Glomerular visceral epithelial cell (primary cell): ENCODE results near the gene SUFU.
A peak's percentile ranks its signal among the peaks of the same experiment; 100 is the strongest.

Experiments used
- DNase-seq: peaks from one replicate; pipeline ENCODE4 v3.0.0-alpha.2; 2016; ENCODE audit errors: extremely low spot score

Gene SUFU

GRCh38 chr10:102552533-102552932 is 48.8 kb downstream of the SUFU start:
- no peak for DNase-seq

GRCh38 chr10:102553771-102554170 is 50.0 kb downstream of the SUFU start:
- DNase-seq: no peak

GRCh38 chr10:102554531-102554930 is 50.8 kb downstream of the SUFU start:
- no peak for DNase-seq

- DNase-seq: peak; percentile 45
Observed at GRCh38 chr10:102555781-102556328, 52.1 kb downstream of the SUFU start.

GRCh38 chr10:102557569-102557968 is 53.8 kb downstream of the SUFU start:
- no peak for DNase-seq

GRCh38 chr10:102559764-102560163 is 56.0 kb downstream of the SUFU start:
- DNase-seq: no peak

GRCh38 chr10:102564209-102564834 is 60.5 kb downstream of the SUFU start:
- no peak for DNase-seq

- DNase-seq: no peak
Observed at GRCh38 chr10:102565793-102566192, 62.0 kb downstream of the SUFU start.

- DNase-seq: no peak
Observed at GRCh38 chr10:102578782-102579181, 75.0 kb downstream of the SUFU start.

- no peak for DNase-seq
Observed at GRCh38 chr10:102579328-102579727, 75.6 kb downstream of the SUFU start.

GRCh38 chr10:102580230-102580629 is 76.5 kb downstream of the SUFU start:
- no peak for DNase-seq

- no peak for DNase-seq
Observed at GRCh38 chr10:102581401-102581800, 77.6 kb downstream of the SUFU start.

GRCh38 chr10:102581981-102582580 is 78.3 kb downstream of the SUFU start:
- no peak for DNase-seq

GRCh38 chr10:102583435-102584417 is 80.0 kb downstream of the SUFU start:
- DNase-seq: peak; percentile 87

- DNase-seq: no peak
Observed at GRCh38 chr10:102585026-102585425, 81.3 kb downstream of the SUFU start.

- no peak for DNase-seq
Observed at GRCh38 chr10:102586858-102587257, 83.1 kb downstream of the SUFU start.

GRCh38 chr10:102588875-102589274 is 85.1 kb downstream of the SUFU start:
- DNase-seq: no peak

- DNase-seq: peak; percentile 74
Observed at GRCh38 chr10:102593074-102593803, 89.5 kb downstream of the SUFU start.

- DNase-seq: no peak
Observed at GRCh38 chr10:102593804-102594079, 90.0 kb downstream of the SUFU start.

GRCh38 chr10:102595293-102595692 is 91.5 kb downstream of the SUFU start:
- DNase-seq: no peak

- no peak for DNase-seq
Observed at GRCh38 chr10:102595897-102596296, 92.1 kb downstream of the SUFU start.

GRCh38 chr10:102596506-102596971 is 92.8 kb downstream of the SUFU start:
- peak; percentile 71 for DNase-seq
